ENCODE results near the gene DPH3. TPM values are rescaled to one million over a fixed set of nuclear protein-coding genes. Genes with fewer than 3 reads are reported as not detected.

Gene DPH3
- total RNA-seq, 3 donors from 2014 or later: 20.0 to 26.4 (median 21.0) TPM

DNA sequence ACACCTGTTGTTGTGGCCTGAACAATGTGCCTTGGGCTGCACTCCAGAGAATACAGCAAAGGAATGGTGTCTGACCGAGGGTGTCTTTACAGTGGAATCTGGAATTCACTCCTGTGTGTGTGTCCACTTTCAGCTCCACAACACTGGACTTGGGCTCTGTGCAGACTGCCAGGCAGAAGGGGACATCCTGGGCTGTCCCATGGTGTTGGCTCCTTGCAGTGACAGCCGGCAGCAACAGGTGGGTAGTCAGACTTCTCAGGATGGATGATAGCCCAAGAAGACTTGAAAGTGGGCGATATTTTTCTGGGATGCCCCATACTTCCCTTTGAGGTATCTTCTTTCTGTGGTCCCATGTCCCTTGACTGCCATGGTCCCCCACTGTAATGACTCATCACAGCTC lies 45.0 kb downstream of the DPH3 start:
- TF ChIP-seq, protein P1, sequence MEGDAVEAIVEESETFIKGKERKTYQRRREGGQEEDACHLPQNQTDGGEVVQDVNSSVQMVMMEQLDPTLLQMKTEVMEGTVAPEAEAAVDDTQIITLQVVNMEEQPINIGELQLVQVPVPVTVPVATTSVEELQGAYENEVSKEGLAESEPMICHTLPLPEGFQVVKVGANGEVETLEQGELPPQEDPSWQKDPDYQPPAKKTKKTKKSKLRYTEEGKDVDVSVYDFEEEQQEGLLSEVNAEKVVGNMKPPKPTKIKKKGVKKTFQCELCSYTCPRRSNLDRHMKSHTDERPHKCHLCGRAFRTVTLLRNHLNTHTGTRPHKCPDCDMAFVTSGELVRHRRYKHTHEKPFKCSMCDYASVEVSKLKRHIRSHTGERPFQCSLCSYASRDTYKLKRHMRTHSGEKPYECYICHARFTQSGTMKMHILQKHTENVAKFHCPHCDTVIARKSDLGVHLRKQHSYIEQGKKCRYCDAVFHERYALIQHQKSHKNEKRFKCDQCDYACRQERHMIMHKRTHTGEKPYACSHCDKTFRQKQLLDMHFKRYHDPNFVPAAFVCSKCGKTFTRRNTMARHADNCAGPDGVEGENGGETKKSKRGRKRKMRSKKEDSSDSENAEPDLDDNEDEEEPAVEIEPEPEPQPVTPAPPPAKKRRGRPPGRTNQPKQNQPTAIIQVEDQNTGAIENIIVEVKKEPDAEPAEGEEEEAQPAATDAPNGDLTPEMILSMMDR (IDR thresholded peaks at IDR 0.05): no peak
- intact Hi-C loops (cut with DNase I, micrococcal nuclease): no loop called here
- no peaks in the 10 kb centered on the region for H3K4me1 ChIP-seq (ENCODE audit: low read depth)
- no peak for ATAC-seq
- H3K9me3 ChIP-seq: no peaks in the 10 kb centered on the region
- H3K4me3 ChIP-seq: no peak overlapping the region
- H3K36me3 ChIP-seq (ENCODE audit: low read depth): no peaks in the 10 kb centered on the region
- no peak for DNase-seq

DNA sequence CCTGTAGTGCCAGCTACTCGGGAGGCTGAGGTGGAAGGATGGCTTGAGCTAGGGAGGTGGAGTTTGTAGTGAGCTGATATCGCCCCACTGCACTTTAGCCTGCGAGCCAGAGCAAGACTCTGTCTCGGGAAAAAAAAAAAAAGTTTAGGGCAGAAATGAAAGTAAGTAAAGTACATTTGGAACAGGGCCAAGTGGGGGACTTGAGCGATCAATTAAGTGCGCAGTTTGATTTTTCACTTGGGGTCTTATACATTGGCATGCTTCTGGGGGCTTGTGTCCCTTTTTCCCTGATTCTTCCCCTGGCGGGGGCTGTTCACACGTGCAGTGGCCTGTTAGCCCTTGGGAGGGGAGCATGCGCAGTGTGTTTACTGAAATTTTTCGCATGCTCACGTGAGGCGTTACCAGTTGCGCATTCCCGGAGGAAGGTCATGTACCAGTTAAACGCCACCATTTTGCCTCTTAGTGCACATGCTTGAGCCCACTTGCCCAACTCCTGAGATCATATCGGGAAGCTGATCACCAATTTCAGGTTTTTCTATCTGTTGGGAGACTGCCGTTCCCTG lies 48.3 kb downstream of the DPH3 start:
- no peaks in the 10 kb centered on the region for H3K9me3 ChIP-seq
- intact Hi-C loops (cut with DNase I, micrococcal nuclease): no loop called here
- H3K36me3 ChIP-seq (ENCODE audit: low read depth): no peaks in the 10 kb centered on the region
- no peaks in the 10 kb centered on the region for H3K4me1 ChIP-seq (ENCODE audit: low read depth)
- TF ChIP-seq, protein P1 (IDR thresholded peaks at IDR 0.05): no peak
- H3K4me3 ChIP-seq: no peak overlapping the region
- DNase-seq (no peak), ATAC-seq (no peak)

DNA sequence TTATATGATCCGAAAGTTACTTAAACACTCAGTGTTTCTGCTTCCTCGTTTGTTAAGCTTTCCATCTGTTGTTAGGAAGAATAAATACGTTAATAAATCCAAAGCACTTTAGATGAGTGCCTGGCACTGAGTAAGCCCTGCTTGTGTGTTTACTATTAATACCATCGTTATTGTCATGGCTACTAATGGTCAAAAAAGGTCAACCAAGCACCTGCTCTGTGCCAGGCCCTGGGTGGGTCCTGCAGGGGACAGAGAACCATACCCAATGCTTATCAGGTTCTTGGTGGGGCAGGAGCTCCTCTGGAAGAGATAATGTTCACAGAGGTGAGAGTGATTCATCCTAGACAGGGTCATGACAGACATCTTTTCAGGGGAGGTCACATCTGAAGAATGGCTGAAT lies 50.4 kb downstream of the DPH3 start:
- intact Hi-C loops (cut with DNase I, micrococcal nuclease): no loop called here
- Histone ChIP-seq H3K4me1 (ENCODE audit: low read depth) (no peaks in the 10 kb centered on the region), H3K4me3 (no peak overlapping the region), H3K36me3 (ENCODE audit: low read depth) (no peaks in the 10 kb centered on the region), H3K9me3 (no peaks in the 10 kb centered on the region)
- no peak for DNase-seq
- TF ChIP-seq, protein P1 (IDR thresholded peaks at IDR 0.05): no peak
- no peak for ATAC-seq

DNA sequence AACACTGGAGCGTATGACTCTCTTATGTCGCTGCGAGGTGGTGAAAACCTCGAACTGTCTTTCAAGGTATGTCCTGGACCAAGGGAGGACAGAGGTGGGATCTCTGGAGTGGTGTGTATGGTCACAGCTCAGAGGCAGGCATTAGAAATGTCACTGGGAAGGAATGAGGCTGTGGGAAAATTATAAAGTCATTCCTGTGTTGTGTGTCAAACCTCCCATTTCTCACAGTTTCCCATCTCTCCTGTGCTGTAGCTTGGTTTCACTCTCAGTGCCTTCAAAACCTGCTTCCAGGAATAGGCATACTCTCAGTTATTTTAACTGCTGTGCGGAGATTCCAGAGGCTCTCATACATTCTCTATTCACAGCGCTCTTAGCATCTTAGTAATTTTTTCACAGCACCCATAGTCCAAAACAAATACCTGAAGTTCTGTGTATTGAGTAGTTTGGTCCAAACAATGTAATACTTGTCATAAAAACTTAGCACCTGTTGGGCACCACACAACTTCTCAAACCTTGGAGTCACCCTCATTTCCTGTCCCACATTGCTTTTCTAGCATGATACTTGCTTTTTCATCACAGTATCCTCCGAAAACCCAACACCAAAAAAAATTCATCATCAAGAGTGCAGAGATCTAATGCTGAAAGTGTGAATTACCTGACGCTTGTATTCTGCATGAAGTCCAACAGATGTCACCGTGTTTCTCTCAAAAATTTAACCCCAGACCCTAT lies 53.4 kb downstream of the DPH3 start:
- H3K36me3 ChIP-seq (ENCODE audit: low read depth): no peaks in the 10 kb centered on the region
- no peak overlapping the region for H3K4me3 ChIP-seq
- intact Hi-C loops (cut with DNase I, micrococcal nuclease): no loop called here
- DNase-seq (no peak), ATAC-seq (no peak)
- TF ChIP-seq, protein P1 (IDR thresholded peaks at IDR 0.05): no peak
- no peaks in the 10 kb centered on the region for H3K4me1 ChIP-seq (ENCODE audit: low read depth)
- H3K9me3 ChIP-seq: no peaks in the 10 kb centered on the region

Other genes starting within 250 kb of the DPH3 start
- gene GALNT15, start 90.3 kb downstream of the DPH3 start, total RNA-seq: 10 to 100 TPM in 2 of 3 donors, 1 to 10 TPM in 1; 5.5 to 47.0 (median 12.5) TPM
- gene OXNAD1, start 269 bp upstream of the DPH3 start, total RNA-seq: 10 to 100 TPM; 21.5 to 35.2 (median 28.4) TPM
- gene RFTN1, start 248.8 kb upstream of the DPH3 start, total RNA-seq: 10 to 100 TPM in 1 of 3 donors, 1 to 10 TPM in 2; 6.9 to 12.6 (median 9.7) TPM